Vagina (tissue), 2 donors: Measurements from ENCODE around the gene TBCD. TPM values are rescaled to one million over a fixed set of nuclear protein-coding genes. Genes with fewer than 3 reads are reported as not detected.

Experiments
- DNase-seq, 2 donors: peaks; one replicate each; pipeline ENCODE4 v3.0.0-alpha.2; 2017; ENCODE audit errors: extremely low spot score in 2 of 2
- H3K27ac ChIP-seq: fragments of 200-600 bp; sonication (generic); one replicate; pipeline ENCODE4 v1.5.1; 2019
- H3K27me3 ChIP-seq: fragments of 200-600 bp; sonication (generic); one replicate; pipeline ENCODE4 v1.5.1; 2019
- H3K36me3 ChIP-seq, 2 donors: fragments of 200-600 bp; sonication (generic); one replicate each; pipeline ENCODE4 v1.5.1; 2017 to 2019
- H3K4me1 ChIP-seq: fragments of 200-600 bp; sonication (generic); one replicate; pipeline ENCODE4 v1.5.1; 2019
- H3K4me3 ChIP-seq, 2 donors: fragments of 200-600 bp; sonication (generic); 1 replicate in 1 of 2; 2 replicates in 1 of 2; pipeline ENCODE4 v1.5.1; 2016 to 2019
- H3K9me3 ChIP-seq: fragments of 200-600 bp; sonication (generic); one replicate; pipeline ENCODE4 v1.5.1; 2019
- POLR2A ChIP-seq, 2 donors: fragments of 450-650 bp; IDR thresholded peaks; one replicate each; pipeline ENCODE4 v1.6.1; 2017; ENCODE audit warnings: antibody characterized with exemption in 2 of 2, mild to moderate bottlenecking in 2 of 2, moderate library complexity in 2 of 2
- POLR2AphosphoS5 ChIP-seq, 2 donors: sonication (generic); formaldehyde crosslinking; IDR thresholded peaks; one replicate each; pipeline ENCODE4 v1.9.0; 2017; ENCODE audit warnings: antibody characterized with exemption in 2 of 2, mild to moderate bottlenecking in 2 of 2, low read depth in 1 of 2; ENCODE audit not compliant: insufficient read depth in 1 of 2
- intact Hi-C: fragments of 100-400 bp; cut with DNase I; formaldehyde crosslinking; loops from one replicate; pipeline ENCODE4 v1.15.1; 2023
- total RNA-seq: library from RNA; depleted of rRNA; stranded (reverse); fragments of >200 nt; gene quantifications from one replicate; pipeline ENCODE4 v1.2.3, GENCODE V29; 2016
- TF ChIP-seq, protein P1 (sequence below), 3 experiments: fragments of 450-650 bp in 2 of 3; fragments of 200-600 bp in 1 of 3; sonication (generic) in 1 of 3; IDR thresholded peaks; one replicate each; pipeline ENCODE4 v1.5.1; 2017 to 2019; ENCODE audit warnings: antibody characterized with exemption in 3 of 3, mild to moderate bottlenecking in 2 of 3, moderate library complexity in 2 of 3

TBCD gene
- total RNA-seq, result 79.3 TPM

DNA sequence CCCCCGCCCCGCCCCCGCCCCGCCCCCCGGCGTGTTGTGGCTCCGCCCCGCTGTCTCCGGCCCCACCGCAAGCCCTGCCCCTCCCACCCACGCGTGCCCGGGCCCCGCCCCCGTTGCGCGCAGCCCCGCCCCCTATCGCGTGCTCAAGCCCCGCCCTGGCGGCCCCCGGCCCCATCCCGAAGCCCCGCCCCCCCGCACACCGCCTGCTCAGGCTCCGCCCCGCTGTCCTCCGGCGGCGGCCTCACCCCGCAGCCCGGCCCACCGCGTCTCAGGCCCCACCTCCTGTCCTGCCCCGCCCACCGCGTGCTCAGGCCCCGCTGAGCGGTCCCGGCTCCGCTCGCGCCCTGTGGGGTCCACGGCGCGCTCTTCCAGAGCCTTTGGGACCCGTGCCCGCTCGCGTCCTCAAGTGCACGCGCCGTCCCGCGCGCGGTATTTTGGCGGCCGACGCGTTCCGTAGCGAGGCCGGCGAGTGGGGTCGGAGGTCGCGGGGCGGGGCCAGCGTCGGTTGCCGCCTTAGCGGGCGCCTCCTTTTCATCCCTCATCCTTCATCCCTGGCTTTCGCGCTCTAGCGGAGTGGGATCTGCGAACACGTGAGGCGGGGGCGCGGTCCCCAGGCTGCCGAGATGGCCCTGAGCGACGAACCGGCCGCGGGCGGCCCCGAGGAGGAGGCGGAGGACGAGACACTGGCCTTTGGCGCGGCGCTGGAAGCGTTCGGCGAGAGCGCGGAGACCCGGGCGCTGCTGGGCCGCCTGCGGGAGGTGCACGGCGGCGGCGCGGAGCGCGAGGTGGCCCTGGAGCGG lies at the start of gene TBCD:
TSS of gene TBCD (plus strand) at position 495 of the 800 bp plus-strand sequence. CDS start at position 624, 129 bp downstream.
- intact Hi-C loops, result no loop called here
- DNase-seq, result peak in 1 of 2 donors; percentile 96

GRCh38 chr17:82702231-82702927 lies 49.5 kb upstream of the TBCD start:
- Histone ChIP-seq H3K36me3 (no peaks in the 10 kb centered on the region), H3K4me1 (peaks cover 24% of the 10 kb centered on the region), H3K27ac (peak overlapping the region; percentile 10), H3K4me3 (no peak overlapping the region), H3K9me3 (no peaks in the 10 kb centered on the region), H3K27me3 (no peaks in the 10 kb centered on the region)
- TF ChIP-seq POLR2A (IDR thresholded peaks at IDR 0.05) (no peak), POLR2AphosphoS5 (IDR thresholded peaks at IDR 0.05; ENCODE audit: insufficient read depth in 1 of 2, low read depth in 1 of 2) (no peak)
- TF ChIP-seq, protein P1, sequence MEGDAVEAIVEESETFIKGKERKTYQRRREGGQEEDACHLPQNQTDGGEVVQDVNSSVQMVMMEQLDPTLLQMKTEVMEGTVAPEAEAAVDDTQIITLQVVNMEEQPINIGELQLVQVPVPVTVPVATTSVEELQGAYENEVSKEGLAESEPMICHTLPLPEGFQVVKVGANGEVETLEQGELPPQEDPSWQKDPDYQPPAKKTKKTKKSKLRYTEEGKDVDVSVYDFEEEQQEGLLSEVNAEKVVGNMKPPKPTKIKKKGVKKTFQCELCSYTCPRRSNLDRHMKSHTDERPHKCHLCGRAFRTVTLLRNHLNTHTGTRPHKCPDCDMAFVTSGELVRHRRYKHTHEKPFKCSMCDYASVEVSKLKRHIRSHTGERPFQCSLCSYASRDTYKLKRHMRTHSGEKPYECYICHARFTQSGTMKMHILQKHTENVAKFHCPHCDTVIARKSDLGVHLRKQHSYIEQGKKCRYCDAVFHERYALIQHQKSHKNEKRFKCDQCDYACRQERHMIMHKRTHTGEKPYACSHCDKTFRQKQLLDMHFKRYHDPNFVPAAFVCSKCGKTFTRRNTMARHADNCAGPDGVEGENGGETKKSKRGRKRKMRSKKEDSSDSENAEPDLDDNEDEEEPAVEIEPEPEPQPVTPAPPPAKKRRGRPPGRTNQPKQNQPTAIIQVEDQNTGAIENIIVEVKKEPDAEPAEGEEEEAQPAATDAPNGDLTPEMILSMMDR (IDR thresholded peaks at IDR 0.05), result no peak
- no peak for DNase-seq
- intact Hi-C loops, result no loop called here

More for the DNA sequence above, at the start of gene TBCD:
- peak within 1 kb of the TSS; percentile 76 to 82 for H3K4me3 ChIP-seq
- peak within 1 kb of the TSS; percentile 79 for H3K27ac ChIP-seq
- peaks cover 22% of the 10 kb centered on the region for H3K4me1 ChIP-seq
- H3K36me3 ChIP-seq, result no peaks in the 10 kb centered on the region
- H3K27me3 ChIP-seq, result no peaks in the 10 kb centered on the region
- TF ChIP-seq POLR2AphosphoS5 (IDR thresholded peaks at IDR 0.05; ENCODE audit: insufficient read depth in 1 of 2, low read depth in 1 of 2) (peak; percentile 47 to 80), POLR2A (IDR thresholded peaks at IDR 0.05) (peak in 1 of 2 donors; percentile 25)
- TF ChIP-seq, protein P1 (IDR thresholded peaks at IDR 0.05), result no peak
- H3K9me3 ChIP-seq, result no peaks in the 10 kb centered on the region

DNA sequence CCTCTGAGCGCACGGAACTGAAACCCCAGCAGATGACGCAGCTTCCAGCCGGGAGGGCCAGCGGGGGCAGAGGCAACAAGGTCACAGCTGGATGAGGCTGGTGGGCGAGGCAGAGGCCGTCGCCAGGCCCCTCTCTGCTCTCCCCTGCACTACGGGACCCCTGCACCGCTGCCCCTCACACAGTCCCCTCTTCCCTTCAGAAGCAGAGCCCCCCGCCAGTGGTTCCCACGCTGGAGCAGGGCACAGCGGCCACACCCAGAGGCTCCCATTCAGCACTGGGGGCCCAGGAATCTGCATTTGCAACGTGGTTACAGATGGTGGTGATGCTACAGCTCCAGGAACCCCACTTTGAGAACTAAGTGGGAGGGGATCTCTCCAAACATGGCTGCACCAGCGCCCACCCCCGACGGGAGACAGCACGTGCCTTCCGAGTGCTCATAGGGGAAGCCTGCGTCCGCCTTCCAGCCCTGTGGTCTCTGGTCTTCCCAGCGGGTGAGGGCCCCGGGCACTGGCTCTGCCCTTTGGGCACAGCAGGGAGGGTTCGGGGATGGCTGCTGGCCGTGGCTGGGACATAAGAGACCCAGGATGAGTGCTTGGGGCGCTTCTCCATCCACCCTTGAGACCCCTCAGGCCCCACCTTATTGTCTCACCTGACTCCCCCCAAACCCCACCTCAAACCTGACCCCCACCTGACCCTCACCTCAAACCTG lies 48.7 kb upstream of the TBCD start:
- Histone ChIP-seq H3K4me1 (peaks cover 17% of the 10 kb centered on the region), H3K9me3 (no peaks in the 10 kb centered on the region), H3K27me3 (no peaks in the 10 kb centered on the region), H3K27ac (no peak overlapping the region), H3K36me3 (no peaks in the 10 kb centered on the region), H3K4me3 (no peak overlapping the region)
- intact Hi-C loops, result no loop called here
- DNase-seq, result no peak
- TF ChIP-seq POLR2A (IDR thresholded peaks at IDR 0.05) (no peak), POLR2AphosphoS5 (IDR thresholded peaks at IDR 0.05; ENCODE audit: insufficient read depth in 1 of 2, low read depth in 1 of 2) (no peak)
- TF ChIP-seq, protein P1 (IDR thresholded peaks at IDR 0.05), result no peak

DNA sequence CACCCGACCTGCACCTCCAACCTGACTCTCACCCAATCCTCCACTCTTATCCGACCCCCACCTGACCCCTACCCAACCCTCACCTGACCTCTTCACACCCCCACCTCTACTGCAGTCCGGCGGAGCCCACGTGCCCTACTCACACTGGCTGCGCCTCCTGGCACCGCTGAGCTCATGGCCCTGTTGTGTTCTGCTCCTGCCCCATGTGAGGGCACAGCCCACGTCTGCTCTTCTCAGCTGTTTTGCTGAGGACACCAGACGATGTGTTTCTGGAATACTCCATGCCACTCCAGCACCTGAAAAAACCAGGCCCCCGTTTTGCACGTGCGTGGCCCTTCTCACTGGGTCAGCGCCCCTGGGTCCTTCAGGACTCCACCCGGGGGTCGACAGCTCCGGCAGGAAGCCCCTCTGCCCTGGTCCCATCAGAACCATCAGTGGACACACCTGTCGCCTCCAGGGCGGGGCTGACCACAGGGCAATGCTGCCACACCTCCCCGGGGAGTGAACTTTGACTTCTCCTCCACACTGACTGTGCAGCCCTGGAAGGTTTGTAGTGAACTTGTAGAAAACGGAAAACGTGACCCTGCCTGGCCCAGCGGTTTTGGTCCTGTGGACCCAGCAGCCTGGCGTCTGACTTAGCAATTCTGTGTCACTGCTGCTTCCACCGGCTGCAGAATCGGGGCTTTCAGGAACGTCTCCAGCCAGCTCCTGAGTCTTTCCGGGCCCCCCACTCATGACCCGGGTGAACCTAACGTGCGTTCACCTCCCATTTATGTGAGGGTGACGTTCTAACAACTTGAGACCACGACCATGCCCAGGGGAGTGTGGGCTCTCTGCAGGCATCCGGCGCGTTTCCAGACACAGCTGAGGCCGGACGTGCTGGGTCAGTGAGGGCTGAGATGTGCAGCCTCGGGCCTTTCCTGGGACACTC lies 47.7 kb upstream of the TBCD start:
- Histone ChIP-seq H3K4me1 (peaks cover 15% of the 10 kb centered on the region), H3K27ac (no peak overlapping the region), H3K9me3 (no peaks in the 10 kb centered on the region), H3K36me3 (no peaks in the 10 kb centered on the region), H3K27me3 (no peaks in the 10 kb centered on the region), H3K4me3 (no peak overlapping the region)
- DNase-seq, result no peak
- TF ChIP-seq POLR2A (IDR thresholded peaks at IDR 0.05) (no peak), POLR2AphosphoS5 (IDR thresholded peaks at IDR 0.05; ENCODE audit: insufficient read depth in 1 of 2, low read depth in 1 of 2) (no peak)
- TF ChIP-seq, protein P1 (IDR thresholded peaks at IDR 0.05), result no peak
- intact Hi-C loops, result no loop called here
